SU-DHL-6 (cell line): ENCODE measurements around the gene CENPF.

Experiments used
- CTCF ChIP-seq: fragments of 200-600 bp; sonication (generic); IDR thresholded peaks from one replicate; pipeline ENCODE4 v1.5.1; 2017; ENCODE audit warnings: antibody characterized with exemption, mild to moderate bottlenecking, low read length, moderate library complexity; ENCODE audit not compliant: insufficient read depth, poor library complexity, severe bottlenecking
- EZH2phosphoT487 ChIP-seq: fragments of 200-600 bp; sonication (generic), shearing (Covaris generic); conservative IDR thresholded peaks from 2 replicates; pipeline ENCODE4 v1.6.1; 2018; ENCODE audit warnings: mild to moderate bottlenecking, antibody characterized with exemption, low read length, moderate library complexity, mixed read lengths

- TF ChIP-seq EZH2phosphoT487 (no peak), CTCF (no peak)
These were observed 36.6 kb upstream of the CENPF start for GRCh38 chr1:214566158-214567104.
